Measurements from ENCODE around the gene ELP4. TPM values are rescaled to one million over a fixed set of nuclear protein-coding genes. Genes with fewer than 3 reads are reported as not detected.

ELP4 gene
- total and polyA plus RNA-seq, 2 donors from 2014 or later: 20.3 to 26.2 TPM

DNA sequence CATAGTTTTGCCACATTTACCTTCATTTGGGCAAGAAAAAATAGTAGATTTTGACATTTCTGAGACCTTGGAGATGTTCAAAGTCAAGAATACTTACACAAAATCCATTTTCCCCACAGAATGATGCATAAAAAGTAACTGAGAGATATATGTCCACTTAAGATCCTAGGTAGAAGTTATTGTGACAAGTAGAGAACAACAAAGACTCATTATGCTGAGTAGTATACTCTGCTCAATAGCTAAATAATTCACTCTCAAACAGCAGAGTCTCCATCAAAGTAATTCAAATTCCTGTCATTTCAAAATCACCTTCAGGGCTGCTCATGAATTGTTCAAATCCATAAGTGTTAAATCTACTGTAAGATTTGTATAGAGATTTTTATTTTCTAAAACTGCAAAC lies 35.5 kb upstream of the ELP4 start:
- Histone ChIP-seq H3K4me3 (ENCODE audit: low read length in 3 of 3) (no peak overlapping the region), H3K9ac (ENCODE audit: low read length in 3 of 3) (no peak overlapping the region), H3K9me3 (ENCODE audit: control insufficient read depth in 2 of 3, insufficient read depth in 1 of 3, low read length in 3 of 3) (no peaks in the 10 kb centered on the region), H3K4me1 (ENCODE audit: control insufficient read depth in 2 of 3, insufficient read depth in 2 of 3, low read depth in 1 of 3, low read length in 3 of 3) (no peaks in the 10 kb centered on the region), H3K27me3 (ENCODE audit: control insufficient read depth, insufficient read depth, low read length) (no peaks in the 10 kb centered on the region), H3K36me3 (ENCODE audit: control insufficient read depth in 2 of 3, insufficient read depth in 3 of 3, low read length in 3 of 3) (no peaks in the 10 kb centered on the region), H3K27ac (ENCODE audit: low read depth in 2 of 2, low read length in 2 of 2) (no peak overlapping the region)
- no peak for TF ChIP-seq CTCF (IDR thresholded peaks at IDR 0.05; ENCODE audit: borderline replicate concordance, extremely low read depth, insufficient read depth)
- FAIRE-seq (no peak), DNase-seq (no peak)
- intact Hi-C loops (cut with DNase I): no loop called here

GRCh38 chr11:31477528-31478222 lies 31.9 kb upstream of the ELP4 start:
- H3K27ac ChIP-seq (ENCODE audit: low read depth in 2 of 2, low read length in 2 of 2): no peak overlapping the region
- no peaks in the 10 kb centered on the region for H3K27me3 ChIP-seq (ENCODE audit: control insufficient read depth, insufficient read depth, low read length)
- FAIRE-seq (no peak), DNase-seq (no peak)
- H3K36me3 ChIP-seq (ENCODE audit: control insufficient read depth in 2 of 3, insufficient read depth in 3 of 3, low read length in 3 of 3): no peaks in the 10 kb centered on the region
- intact Hi-C loops (cut with DNase I): no loop called here
- no peaks in the 10 kb centered on the region for H3K4me1 ChIP-seq (ENCODE audit: control insufficient read depth in 2 of 3, insufficient read depth in 2 of 3, low read depth in 1 of 3, low read length in 3 of 3)
- H3K9ac ChIP-seq (ENCODE audit: low read length in 3 of 3): no peak overlapping the region
- no peak overlapping the region for H3K4me3 ChIP-seq (ENCODE audit: low read length in 3 of 3)
- no peak for TF ChIP-seq CTCF (IDR thresholded peaks at IDR 0.05; ENCODE audit: borderline replicate concordance, extremely low read depth, insufficient read depth)
- H3K9me3 ChIP-seq (ENCODE audit: control insufficient read depth in 2 of 3, insufficient read depth in 1 of 3, low read length in 3 of 3): no peaks in the 10 kb centered on the region

GRCh38 chr11:31478223-31478590 lies 31.4 kb upstream of the ELP4 start:
- DNase-seq (no peak), FAIRE-seq (no peak)
- intact Hi-C loops (cut with DNase I): no loop called here
- Histone ChIP-seq H3K4me1 (ENCODE audit: control insufficient read depth in 2 of 3, insufficient read depth in 2 of 3, low read depth in 1 of 3, low read length in 3 of 3) (no peaks in the 10 kb centered on the region), H3K27ac (ENCODE audit: low read depth in 2 of 2, low read length in 2 of 2) (no peak overlapping the region), H3K9me3 (ENCODE audit: control insufficient read depth in 2 of 3, insufficient read depth in 1 of 3, low read length in 3 of 3) (no peaks in the 10 kb centered on the region), H3K36me3 (ENCODE audit: control insufficient read depth in 2 of 3, insufficient read depth in 3 of 3, low read length in 3 of 3) (no peaks in the 10 kb centered on the region), H3K4me3 (ENCODE audit: low read length in 3 of 3) (no peak overlapping the region), H3K9ac (ENCODE audit: low read length in 3 of 3) (no peak overlapping the region), H3K27me3 (ENCODE audit: control insufficient read depth, insufficient read depth, low read length) (no peaks in the 10 kb centered on the region)
- no peak for TF ChIP-seq CTCF (IDR thresholded peaks at IDR 0.05; ENCODE audit: borderline replicate concordance, extremely low read depth, insufficient read depth)

DNA sequence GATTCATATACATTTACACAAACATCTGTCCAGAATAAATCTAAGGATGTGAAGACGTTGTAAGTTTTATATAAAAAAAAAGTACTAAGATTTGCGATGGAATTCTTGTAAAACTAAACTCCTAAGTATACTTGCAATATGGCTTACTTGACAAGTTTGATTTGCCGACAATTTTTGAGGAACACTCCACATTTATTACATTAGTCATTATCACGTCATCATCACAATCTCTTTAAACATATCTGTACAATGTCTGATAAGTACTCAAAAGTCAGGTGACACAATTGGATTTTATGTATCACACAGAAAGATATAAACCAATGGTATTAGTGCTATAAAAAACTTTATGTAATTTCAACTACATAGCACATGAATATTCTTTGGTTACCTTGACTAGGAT lies 30.5 kb upstream of the ELP4 start:
- no peak overlapping the region for H3K4me3 ChIP-seq (ENCODE audit: low read length in 3 of 3)
- no peak overlapping the region for H3K27ac ChIP-seq (ENCODE audit: low read depth in 2 of 2, low read length in 2 of 2)
- no peak for TF ChIP-seq CTCF (IDR thresholded peaks at IDR 0.05; ENCODE audit: borderline replicate concordance, extremely low read depth, insufficient read depth)
- DNase-seq: no peak
- no peaks in the 10 kb centered on the region for H3K4me1 ChIP-seq (ENCODE audit: control insufficient read depth in 2 of 3, insufficient read depth in 2 of 3, low read depth in 1 of 3, low read length in 3 of 3)
- H3K36me3 ChIP-seq (ENCODE audit: control insufficient read depth in 2 of 3, insufficient read depth in 3 of 3, low read length in 3 of 3): no peaks in the 10 kb centered on the region
- no peaks in the 10 kb centered on the region for H3K9me3 ChIP-seq (ENCODE audit: control insufficient read depth in 2 of 3, insufficient read depth in 1 of 3, low read length in 3 of 3)
- intact Hi-C loops (cut with DNase I): no loop called here
- FAIRE-seq: no peak
- H3K27me3 ChIP-seq (ENCODE audit: control insufficient read depth, insufficient read depth, low read length): no peaks in the 10 kb centered on the region
- no peak overlapping the region for H3K9ac ChIP-seq (ENCODE audit: low read length in 3 of 3)

Data from kidney (tissue), 14 donors.